ENCODE results near the gene TSPAN9.

DNA sequence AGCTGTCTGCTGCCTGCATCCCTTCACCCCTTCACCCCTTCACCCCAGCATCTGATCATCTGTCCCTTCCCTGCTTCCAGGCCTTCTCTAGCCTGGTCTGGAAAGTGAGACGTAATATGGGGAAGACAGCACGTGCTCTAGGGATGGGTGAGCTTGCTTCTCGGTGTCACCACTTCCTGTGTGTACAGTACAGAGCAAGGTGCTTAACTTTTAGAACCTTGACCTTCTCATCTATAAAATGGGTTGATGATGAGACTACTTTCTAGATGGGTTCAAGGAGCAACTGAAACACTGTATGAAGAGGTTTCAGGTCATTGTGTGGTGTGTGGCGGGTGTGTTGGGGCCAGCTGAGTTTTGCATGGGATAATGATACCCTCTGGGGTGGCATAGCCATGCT lies 140.5 kb downstream of the TSPAN9 start:
- TF ChIP-seq, protein P1, sequence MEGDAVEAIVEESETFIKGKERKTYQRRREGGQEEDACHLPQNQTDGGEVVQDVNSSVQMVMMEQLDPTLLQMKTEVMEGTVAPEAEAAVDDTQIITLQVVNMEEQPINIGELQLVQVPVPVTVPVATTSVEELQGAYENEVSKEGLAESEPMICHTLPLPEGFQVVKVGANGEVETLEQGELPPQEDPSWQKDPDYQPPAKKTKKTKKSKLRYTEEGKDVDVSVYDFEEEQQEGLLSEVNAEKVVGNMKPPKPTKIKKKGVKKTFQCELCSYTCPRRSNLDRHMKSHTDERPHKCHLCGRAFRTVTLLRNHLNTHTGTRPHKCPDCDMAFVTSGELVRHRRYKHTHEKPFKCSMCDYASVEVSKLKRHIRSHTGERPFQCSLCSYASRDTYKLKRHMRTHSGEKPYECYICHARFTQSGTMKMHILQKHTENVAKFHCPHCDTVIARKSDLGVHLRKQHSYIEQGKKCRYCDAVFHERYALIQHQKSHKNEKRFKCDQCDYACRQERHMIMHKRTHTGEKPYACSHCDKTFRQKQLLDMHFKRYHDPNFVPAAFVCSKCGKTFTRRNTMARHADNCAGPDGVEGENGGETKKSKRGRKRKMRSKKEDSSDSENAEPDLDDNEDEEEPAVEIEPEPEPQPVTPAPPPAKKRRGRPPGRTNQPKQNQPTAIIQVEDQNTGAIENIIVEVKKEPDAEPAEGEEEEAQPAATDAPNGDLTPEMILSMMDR (IDR thresholded peaks at IDR 0.05) = no peak
- TF ChIP-seq RAD21 (IDR thresholded peaks at IDR 0.05; ENCODE audit: low read length) = no peak
- no peak for TF ChIP-seq NFIC (IDR thresholded peaks at IDR 0.05; ENCODE audit: borderline replicate concordance)
- no peak for TF ChIP-seq EZH2phosphoT487 (IDR thresholded peaks at IDR 0.05; ENCODE audit: borderline replicate concordance, low read depth)

Data from SK-N-SH (cell line).